GM23338 (cell line): Measurements from ENCODE around the gene WNK1. TPM values are rescaled to one million over a fixed set of nuclear protein-coding genes. Genes with fewer than 3 reads are reported as not detected.

Source experiments
- ATAC-seq: fragments of 200-7000 bp; cut with Tn5 transposase; 3 replicates; pipeline ENCODE4 v1.9.1; 2020
- DNase-seq: peaks from one replicate; pipeline ENCODE4 v3.0.0-alpha.2; 2015; ENCODE audit warnings: low spot score
- H2AFZ ChIP-seq: fragments of 200-600 bp; sonication (generic); 2 replicates; pipeline ENCODE4 v1.8.0; 2016; ENCODE audit warnings: antibody characterized with exemption, mild to moderate bottlenecking, moderate library complexity
- H3F3A ChIP-seq: fragments of 200-600 bp; sonication (generic); replicated peaks from 2 replicates; pipeline ENCODE4 v1.8.0; 2017; ENCODE audit warnings: antibody characterized with exemption, mixed run types, low read depth
- H3K27ac ChIP-seq: fragments of 200-600 bp; sonication (generic); 2 replicates; pipeline ENCODE4 v1.6.1; 2016; ENCODE audit warnings: low read depth
- H3K27me3 ChIP-seq: fragments of 200-600 bp; sonication (generic); 2 replicates; pipeline ENCODE4 v1.8.0; 2016; ENCODE audit warnings: mild to moderate bottlenecking, mixed run types, moderate library complexity; ENCODE audit not compliant: insufficient read depth
- H3K36me3 ChIP-seq: fragments of 200-600 bp; sonication (generic); 2 replicates; pipeline ENCODE4 v1.8.0; 2016; ENCODE audit warnings: mild to moderate bottlenecking; ENCODE audit not compliant: insufficient read depth
- H3K4me1 ChIP-seq: fragments of 200-600 bp; sonication (generic); 2 replicates; pipeline ENCODE4 v1.8.0; 2016; ENCODE audit warnings: mild to moderate bottlenecking, moderate library complexity; ENCODE audit not compliant: insufficient read depth
- H3K4me2 ChIP-seq: fragments of 200-600 bp; sonication (generic); 2 replicates; pipeline ENCODE4 v1.7.1; 2017; ENCODE audit warnings: mixed run types
- H3K4me3 ChIP-seq: fragments of 200-600 bp; sonication (generic); 2 replicates; pipeline ENCODE4 v1.6.1; 2016; ENCODE audit warnings: mixed run types
- H3K79me2 ChIP-seq: fragments of 200-600 bp; sonication (generic); replicated peaks from 2 replicates; pipeline ENCODE4 v1.8.0; 2017; ENCODE audit warnings: mild to moderate bottlenecking; ENCODE audit not compliant: insufficient read depth
- H3K9me2 ChIP-seq: fragments of 200-600 bp; sonication (generic); 2 replicates; pipeline ENCODE4 v1.8.0; 2017; ENCODE audit not compliant: insufficient read depth
- H4K20me1 ChIP-seq: fragments of 200-600 bp; sonication (generic); replicated peaks from 2 replicates; pipeline ENCODE4 v1.8.0; 2017; ENCODE audit warnings: mild to moderate bottlenecking; ENCODE audit not compliant: insufficient read depth
- H3K27ac Mint-ChIP-seq: 2 replicates; pipeline ENCODE4 v1.8.0; 2020; ENCODE audit warnings: inconsistent platforms, mild to moderate bottlenecking, moderate library complexity, mixed read lengths
- H3K27me3 Mint-ChIP-seq: 3 replicates; pipeline ENCODE4 v1.8.0; 2022; ENCODE audit warnings: low read depth, mild to moderate bottlenecking, moderate library complexity, mixed read lengths, inconsistent platforms; ENCODE audit not compliant: insufficient read depth, poor library complexity
- H3K36me3 Mint-ChIP-seq: 3 replicates; pipeline ENCODE4 v1.8.0; 2021; ENCODE audit warnings: low read depth, mild to moderate bottlenecking, inconsistent platforms, moderate library complexity, mixed read lengths
- H3K4me1 Mint-ChIP-seq: 3 replicates; pipeline ENCODE4 v1.8.0; 2020; ENCODE audit warnings: mild to moderate bottlenecking, inconsistent platforms, mixed read lengths
- H3K4me3 Mint-ChIP-seq: 3 replicates; pipeline ENCODE4 v1.8.0; 2021; ENCODE audit warnings: moderate library complexity, mild to moderate bottlenecking, inconsistent platforms, mixed read lengths
- H3K9me3 Mint-ChIP-seq: 3 replicates; pipeline ENCODE4 v1.8.0; 2020; ENCODE audit warnings: moderate library complexity, mild to moderate bottlenecking, inconsistent platforms, mixed read lengths
- CREB1 ChIP-seq: fragments of 250-450 bp; sonication (Bioruptor Pico); IDR thresholded peaks from 2 replicates; pipeline ENCODE4 v1.5.0; 2020; ENCODE audit warnings: low read depth, mild to moderate bottlenecking, moderate library complexity
- CTCF ChIP-seq, 2 experiments: fragments of 200-600 bp in 1 of 2; sonication (generic) in 1 of 2; conservative IDR thresholded peaks; 2 replicates each; pipeline versions ENCODE4 v1.5.1 to v1.6.1; 2016 to 2017; ENCODE audit warnings: antibody characterized with exemption in 2 of 2, low read depth in 2 of 2, mild to moderate bottlenecking in 2 of 2, moderate library complexity in 1 of 2
- ETS1 ChIP-seq: IDR thresholded peaks from 2 replicates; pipeline ENCODE4 v1.6.1; 2016; ENCODE audit warnings: antibody characterized with exemption
- EZH2 ChIP-seq: fragments of 200-600 bp; sonication (generic); IDR thresholded peaks from one replicate; pipeline ENCODE4 v1.8.0; 2017; ENCODE audit warnings: antibody characterized with exemption, mild to moderate bottlenecking, low read depth; ENCODE audit not compliant: unreplicated experiment
- EZH2phosphoT487 ChIP-seq: fragments of 200-600 bp; sonication (generic); IDR thresholded peaks from one replicate; pipeline ENCODE4 v1.8.1; 2018; ENCODE audit warnings: antibody characterized with exemption; ENCODE audit not compliant: unreplicated experiment
- JUNB ChIP-seq: IDR thresholded peaks from one replicate; pipeline ENCODE4 v1.6.1; 2016; ENCODE audit warnings: antibody characterized with exemption; ENCODE audit not compliant: unreplicated experiment
- NANOG ChIP-seq: IDR thresholded peaks from 2 replicates; pipeline ENCODE4 v1.6.1; 2016; ENCODE audit warnings: antibody characterized with exemption, borderline replicate concordance
- POLR2AphosphoS5 ChIP-seq: IDR thresholded peaks from 2 replicates; pipeline ENCODE4 v1.6.1; 2016; ENCODE audit warnings: antibody characterized with exemption, low read depth
- REST ChIP-seq: IDR thresholded peaks from one replicate; pipeline ENCODE4 v1.6.1; 2018; ENCODE audit warnings: antibody characterized with exemption; ENCODE audit not compliant: unreplicated experiment
- STAT1 ChIP-seq: IDR thresholded peaks from one replicate; pipeline ENCODE4 v1.6.1; 2016; ENCODE audit warnings: antibody characterized with exemption; ENCODE audit not compliant: unreplicated experiment
- ZNF114 ChIP-seq: fragments of 250-450 bp; sonication (Bioruptor Pico); IDR thresholded peaks from 2 replicates; pipeline ENCODE4 v1.5.0; 2020; ENCODE audit warnings: mild to moderate bottlenecking, moderate library complexity
- ZNF331 ChIP-seq: fragments of 250-450 bp; sonication (Bioruptor Pico); IDR thresholded peaks from 2 replicates; pipeline ENCODE4 v1.5.0; 2020; ENCODE audit warnings: low read depth, mild to moderate bottlenecking, moderate library complexity
- ZNF462 ChIP-seq: fragments of 250-450 bp; sonication (Bioruptor Pico); IDR thresholded peaks from 2 replicates; pipeline ENCODE4 v1.5.0; 2020; ENCODE audit warnings: mild to moderate bottlenecking, moderate library complexity
- polyA plus RNA-seq: library from polyadenylated mRNA; unstranded; fragments of >200 nt; fragmentation: Nextera tagmentation; extraction: Ambion mirVana; gene quantifications from 2 replicates; pipeline ENCODE4 v1.2.1, GENCODE V29; 2016
- total RNA-seq: library from RNA; depleted of rRNA; stranded (reverse); fragments of >200 nt; shearing (Covaris generic); gene quantifications from 2 replicates; pipeline ENCODE4 v1.2.3, GENCODE V29; 2014

The WNK1 gene
- total and polyA plus RNA-seq, 2 experiments from 2014 or later = 86.8 to 114 TPM

- no peak overlapping the region for H3K4me2 ChIP-seq
Measured at GRCh38 chr12:836952-837351, 84.6 kb downstream of the WNK1 start.

More at GRCh38 chr12:836952-837351, 84.6 kb downstream of the WNK1 start:
- H3K27me3 Mint-ChIP-seq = peaks cover 2% of the 10 kb centered on the region
- no peak overlapping the region for H3K27ac Mint-ChIP-seq
- peaks cover 6% of the 10 kb centered on the region; the same call in 2 of the 3 replicates for H3K36me3 Mint-ChIP-seq
- H3K4me3 Mint-ChIP-seq = no peak overlapping the region
- Histone ChIP-seq H3K4me1 (no peaks in the 10 kb centered on the region), H3K36me3 (peaks cover 5% of the 10 kb centered on the region; the same call in 1 of the 2 replicates), H3K9me2 (no peaks in the 10 kb centered on the region), H4K20me1 (no peaks in the 10 kb centered on the region), H3K4me3 (no peak overlapping the region), H3F3A (no peaks in the 10 kb centered on the region), H2AFZ (no peak overlapping the region), H3K79me2 (no peaks in the 10 kb centered on the region; the same call in none of the 2 replicates), H3K27me3 (no peaks in the 10 kb centered on the region), H3K27ac (no peak overlapping the region)
- no peaks in the 10 kb centered on the region for H3K4me1 Mint-ChIP-seq
- TF ChIP-seq NANOG (no peak), EZH2phosphoT487 (no peak), REST (no peak), ZNF331 (CRISPR knock-in tag) (no peak), STAT1 (no peak), CTCF (conservative IDR thresholded peaks at IDR 0.05; ENCODE audit: low read depth in 2 of 2) (no peak), ZNF462 (CRISPR knock-in tag) (no peak), CREB1 (no peak), JUNB (no peak), ETS1 (no peak), EZH2 (no peak), POLR2AphosphoS5 (no peak), ZNF114 (no peak)
- H3K9me3 Mint-ChIP-seq = no peaks in the 10 kb centered on the region
- ATAC-seq = no peak
- no peak for DNase-seq
